ENCODE measurements around the gene AKAP1. TPM values are rescaled to one million over a fixed set of nuclear protein-coding genes. Genes with fewer than 3 reads are reported as not detected.

The AKAP1 gene
- total RNA-seq, 1 experiment from 2014 or later: 73.1 TPM

DNA sequence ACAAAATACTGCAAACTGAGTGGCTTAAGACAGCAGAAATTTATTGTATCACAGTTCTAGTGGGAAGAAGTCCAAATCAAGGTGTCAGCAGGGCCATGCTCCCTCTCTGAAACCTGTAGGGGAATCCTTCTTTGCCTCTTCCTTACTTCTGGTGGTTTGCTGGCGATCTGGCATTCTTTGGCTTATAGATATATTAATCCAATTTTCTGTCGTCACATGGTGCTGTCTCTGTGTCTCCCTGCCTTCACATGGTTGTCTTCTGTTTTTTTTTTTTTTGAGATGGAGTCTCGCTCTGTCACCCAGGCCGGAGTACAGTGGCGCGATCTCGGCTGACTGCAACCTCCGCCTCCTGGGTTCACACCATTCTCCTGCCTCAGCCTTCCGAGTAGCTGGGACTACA is 6.8 kb upstream of the AKAP1 start:
- Histone ChIP-seq H3K9ac (ENCODE audit: low read length) (no peak overlapping the region), H3K27ac (ENCODE audit: low read length) (no peak overlapping the region), H3K4me3 (ENCODE audit: low read length) (no peak overlapping the region), H3K9me2 (replicated peaks; ENCODE audit: low read length) (no peaks in the 10 kb centered on the region), H3K36me3 (ENCODE audit: low read depth, low read length) (no peaks in the 10 kb centered on the region), H4K20me1 (ENCODE audit: low read length) (no peaks in the 10 kb centered on the region), H3K4me2 (ENCODE audit: low read length) (no peak overlapping the region), H3K9me3 (ENCODE audit: low read length) (no peaks in the 10 kb centered on the region), H3K27me3 (ENCODE audit: low read length) (no peaks in the 10 kb centered on the region), H2AFZ (ENCODE audit: low read length) (no peak overlapping the region), H3K4me1 (ENCODE audit: insufficient read depth, low read length) (0 out of 2 replicates have a peak, but pooled peaks cover 6% of the 10 kb centered on the region), H3F3A (ENCODE audit: low read length, unreplicated experiment) (no peaks in the 10 kb centered on the region), H3K79me2 (ENCODE audit: low read length) (no peaks in the 10 kb centered on the region)
- no peak for DNase-seq
- BruUV-seq (replicated peaks): no TSS peak
- no peak for ATAC-seq
- intact Hi-C loops (cut with micrococcal nuclease): no loop called here
- POLR2A ChIA-PET (ENCODE audit: unreplicated experiment): no interaction called here
- CTCF ChIA-PET: no interaction called here
- TF ChIP-seq, protein P1, sequence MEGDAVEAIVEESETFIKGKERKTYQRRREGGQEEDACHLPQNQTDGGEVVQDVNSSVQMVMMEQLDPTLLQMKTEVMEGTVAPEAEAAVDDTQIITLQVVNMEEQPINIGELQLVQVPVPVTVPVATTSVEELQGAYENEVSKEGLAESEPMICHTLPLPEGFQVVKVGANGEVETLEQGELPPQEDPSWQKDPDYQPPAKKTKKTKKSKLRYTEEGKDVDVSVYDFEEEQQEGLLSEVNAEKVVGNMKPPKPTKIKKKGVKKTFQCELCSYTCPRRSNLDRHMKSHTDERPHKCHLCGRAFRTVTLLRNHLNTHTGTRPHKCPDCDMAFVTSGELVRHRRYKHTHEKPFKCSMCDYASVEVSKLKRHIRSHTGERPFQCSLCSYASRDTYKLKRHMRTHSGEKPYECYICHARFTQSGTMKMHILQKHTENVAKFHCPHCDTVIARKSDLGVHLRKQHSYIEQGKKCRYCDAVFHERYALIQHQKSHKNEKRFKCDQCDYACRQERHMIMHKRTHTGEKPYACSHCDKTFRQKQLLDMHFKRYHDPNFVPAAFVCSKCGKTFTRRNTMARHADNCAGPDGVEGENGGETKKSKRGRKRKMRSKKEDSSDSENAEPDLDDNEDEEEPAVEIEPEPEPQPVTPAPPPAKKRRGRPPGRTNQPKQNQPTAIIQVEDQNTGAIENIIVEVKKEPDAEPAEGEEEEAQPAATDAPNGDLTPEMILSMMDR (conservative IDR thresholded peaks at IDR 0.05; ENCODE audit: low read depth, low read length): no peak
- TF ChIP-seq EZH2 (IDR thresholded peaks at IDR 0.05; ENCODE audit: low read length, unreplicated experiment) (no peak), EZH2phosphoT487 (IDR thresholded peaks at IDR 0.05; ENCODE audit: borderline replicate concordance, low read length) (no peak)

DNA sequence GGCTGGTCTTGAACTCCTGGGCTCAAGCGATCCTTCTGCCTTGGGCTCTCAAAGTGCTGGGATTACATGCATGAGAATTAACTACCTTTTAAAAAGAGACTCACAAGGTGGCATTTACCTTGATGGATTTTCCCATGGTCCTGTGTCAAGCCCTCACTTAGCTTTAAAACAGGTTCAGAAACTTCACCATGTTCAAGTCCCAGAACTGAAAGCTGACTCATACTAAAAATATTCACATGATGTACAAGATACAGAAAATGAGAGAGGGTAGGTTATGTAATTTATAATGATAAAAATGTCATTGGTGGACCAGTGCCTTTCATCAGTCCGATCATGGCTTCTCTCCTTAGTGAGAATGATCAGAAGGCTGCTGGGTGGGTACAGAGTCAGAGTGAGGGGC is 4.3 kb upstream of the AKAP1 start:
- H4K20me1 ChIP-seq (ENCODE audit: low read length): no peaks in the 10 kb centered on the region
- no peaks in the 10 kb centered on the region for H3K9me3 ChIP-seq (ENCODE audit: low read length)
- POLR2A ChIA-PET (ENCODE audit: unreplicated experiment): interaction anchor here (1.1 kb wide), 1 partner anchor 27 kb away, joined by 3 read pairs; no protein-coding TSS in a partner anchor
- no peak overlapping the region for H3K4me3 ChIP-seq (ENCODE audit: low read length)
- no peak overlapping the region for H3K9ac ChIP-seq (ENCODE audit: low read length)
- 0 out of 2 replicates have a peak, but pooled peaks cover 9% of the 10 kb centered on the region for H3K4me1 ChIP-seq (ENCODE audit: insufficient read depth, low read length)
- TF ChIP-seq EZH2phosphoT487 (IDR thresholded peaks at IDR 0.05; ENCODE audit: borderline replicate concordance, low read length) (no peak), EZH2 (IDR thresholded peaks at IDR 0.05; ENCODE audit: low read length, unreplicated experiment) (no peak)
- TF ChIP-seq, protein P1 (conservative IDR thresholded peaks at IDR 0.05; ENCODE audit: low read depth, low read length): no peak
- peaks cover 5% of the 10 kb centered on the region for H3K79me2 ChIP-seq (ENCODE audit: low read length)
- CTCF ChIA-PET: no interaction called here
- intact Hi-C loops (cut with micrococcal nuclease): loop anchor here (5.0 kb wide), 1 partner anchor 88 kb away; no protein-coding TSS in a partner anchor
- H3F3A ChIP-seq (ENCODE audit: low read length, unreplicated experiment): no peaks in the 10 kb centered on the region
- no peaks in the 10 kb centered on the region for H3K36me3 ChIP-seq (ENCODE audit: low read depth, low read length)
- H3K4me2 ChIP-seq (ENCODE audit: low read length): no peak overlapping the region
- H3K27me3 ChIP-seq (ENCODE audit: low read length): no peaks in the 10 kb centered on the region
- H3K9me2 ChIP-seq (replicated peaks; ENCODE audit: low read length): no peaks in the 10 kb centered on the region
- no peak for ATAC-seq
- H2AFZ ChIP-seq (ENCODE audit: low read length): no peak overlapping the region
- no peak overlapping the region for H3K27ac ChIP-seq (ENCODE audit: low read length)
- no TSS peak for BruUV-seq (replicated peaks)
- DNase-seq: peak; percentile 53

DNA sequence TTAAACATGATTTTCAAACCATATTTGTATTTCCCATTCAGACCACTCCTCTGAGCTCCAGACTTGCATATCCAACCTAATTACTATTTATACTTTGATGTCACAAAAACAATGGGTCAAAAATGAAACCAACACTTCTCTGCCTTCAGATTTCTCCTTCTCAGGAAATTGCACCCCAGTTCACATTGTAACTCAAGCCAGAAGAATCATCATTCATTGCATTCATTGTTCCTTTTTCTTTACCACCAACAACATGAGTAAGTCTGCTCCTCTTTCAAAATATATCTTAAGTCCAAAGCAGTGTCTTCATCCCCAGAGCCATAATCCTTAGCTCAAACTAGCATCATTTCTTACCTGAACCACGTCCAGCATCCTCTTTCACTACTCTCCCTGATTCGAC is 2.6 kb upstream of the AKAP1 start:
- Histone ChIP-seq H3K27ac (ENCODE audit: low read length) (no peak overlapping the region), H3K4me1 (ENCODE audit: insufficient read depth, low read length) (peaks cover 19% of the 10 kb centered on the region), H3K9me3 (ENCODE audit: low read length) (no peaks in the 10 kb centered on the region), H3K36me3 (ENCODE audit: low read depth, low read length) (no peaks in the 10 kb centered on the region), H3K27me3 (ENCODE audit: low read length) (no peaks in the 10 kb centered on the region), H2AFZ (ENCODE audit: low read length) (no peak overlapping the region), H3K4me2 (ENCODE audit: low read length) (no peak overlapping the region), H3K9ac (ENCODE audit: low read length) (no peak overlapping the region), H3F3A (ENCODE audit: low read length, unreplicated experiment) (no peaks in the 10 kb centered on the region), H4K20me1 (ENCODE audit: low read length) (peaks cover 11% of the 10 kb centered on the region), H3K79me2 (ENCODE audit: low read length) (peaks cover 23% of the 10 kb centered on the region), H3K9me2 (replicated peaks; ENCODE audit: low read length) (no peaks in the 10 kb centered on the region), H3K4me3 (ENCODE audit: low read length) (no peak overlapping the region)
- no peak for ATAC-seq
- no TSS peak for BruUV-seq (replicated peaks)
- no peak for DNase-seq
- ChIA-PET POLR2A (ENCODE audit: unreplicated experiment) (no interaction called here), CTCF (no interaction called here)
- intact Hi-C loops (cut with micrococcal nuclease): loop anchor here (5.0 kb wide), 1 partner anchor 90 kb away; no protein-coding TSS in a partner anchor
- TF ChIP-seq EZH2 (IDR thresholded peaks at IDR 0.05; ENCODE audit: low read length, unreplicated experiment) (no peak), EZH2phosphoT487 (IDR thresholded peaks at IDR 0.05; ENCODE audit: borderline replicate concordance, low read length) (no peak)
- TF ChIP-seq, protein P1 (conservative IDR thresholded peaks at IDR 0.05; ENCODE audit: low read depth, low read length): no peak
